Memory B cell (primary cell): ENCODE data around the gene VAPB.
"Not testable (repeated sequence)": the region's sequence is repeated elsewhere in the genome, so short reads cannot be mapped to it uniquely, and the experiment has no call there.

Source experiments
- ATAC-seq: fragments of 150-1000 bp; cut with Tn5 transposase; 2 replicates; pipeline ENCODE4 v1.10.0; 2021; ENCODE audit warnings: low read depth, mild to moderate bottlenecking, moderate library complexity
- DNase-seq, 2 donors: peaks; one replicate each; pipeline ENCODE4 v3.0.0; 2022; ENCODE audit warnings: low spot score in 2 of 2
- H3K27ac Mint-ChIP-seq: one replicate; pipeline ENCODE4 v1.8.0; 2022; ENCODE audit warnings: mild to moderate bottlenecking, moderate library complexity, mixed read lengths
- H3K27me3 Mint-ChIP-seq: one replicate; pipeline ENCODE4 v1.8.0; 2022; ENCODE audit warnings: mixed read lengths
- H3K36me3 Mint-ChIP-seq: one replicate; pipeline ENCODE4 v1.8.0; 2022; ENCODE audit warnings: mild to moderate bottlenecking, mixed read lengths
- H3K4me1 Mint-ChIP-seq: one replicate; pipeline ENCODE4 v1.8.0; 2022; ENCODE audit warnings: mixed read lengths
- H3K4me3 Mint-ChIP-seq: one replicate; pipeline ENCODE4 v1.8.0; 2022; ENCODE audit warnings: mild to moderate bottlenecking, moderate library complexity, mixed read lengths
- H3K9me3 Mint-ChIP-seq: one replicate; pipeline ENCODE4 v1.8.0; 2022; ENCODE audit warnings: mixed read lengths

The VAPB gene

DNA sequence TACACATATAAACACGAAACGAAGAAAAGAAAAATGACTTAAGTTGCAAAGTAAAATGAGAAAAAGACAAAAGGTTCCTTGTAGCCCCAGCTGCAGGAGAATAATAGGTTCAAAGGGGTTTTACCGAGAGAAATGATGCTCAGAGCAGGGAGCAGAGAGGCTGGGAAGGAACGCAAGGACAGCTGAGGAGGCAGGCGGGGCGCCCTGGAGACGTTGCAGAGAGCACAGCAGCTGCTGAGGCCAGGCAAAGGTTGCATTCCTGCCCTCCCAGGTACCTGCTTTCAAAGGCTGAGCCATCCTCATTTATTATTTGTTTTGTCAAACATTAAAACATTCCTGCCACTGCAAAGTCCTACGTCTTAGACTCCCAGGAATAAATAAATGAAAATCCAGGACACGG lies 16.2 kb upstream of the VAPB start:
- no peaks in the 10 kb centered on the region for H3K9me3 Mint-ChIP-seq
- H3K36me3 Mint-ChIP-seq = no peaks in the 10 kb centered on the region
- H3K4me1 Mint-ChIP-seq = peaks cover 7% of the 10 kb centered on the region
- H3K27ac Mint-ChIP-seq = no peak overlapping the region
- DNase-seq (no peak), ATAC-seq (no peak)
- H3K27me3 Mint-ChIP-seq = peaks cover 12% of the 10 kb centered on the region
- H3K4me3 Mint-ChIP-seq = no peak overlapping the region

DNA sequence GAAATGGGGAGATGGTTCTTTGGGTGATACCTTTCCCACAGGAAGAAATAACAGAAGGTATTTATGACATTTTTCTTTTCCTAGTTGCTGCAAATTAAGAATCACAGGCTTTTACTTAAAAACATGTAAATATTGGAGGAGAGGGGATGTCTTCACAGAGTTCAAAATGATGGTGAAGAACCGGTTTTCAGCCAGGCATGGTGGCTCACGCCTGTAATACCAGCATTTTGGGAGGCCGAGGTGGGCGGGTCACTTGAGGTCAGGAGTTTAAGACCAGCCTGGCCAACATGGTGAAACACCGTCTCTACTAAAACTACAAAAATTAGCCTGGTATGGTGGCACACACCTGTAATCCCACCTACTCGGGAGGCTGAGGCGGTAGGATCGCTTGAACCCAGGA lies 15.7 kb upstream of the VAPB start:
- H3K9me3 Mint-ChIP-seq, H3K36me3 Mint-ChIP-seq, H3K27ac Mint-ChIP-seq, H3K4me3 Mint-ChIP-seq, DNase-seq, ATAC-seq, H3K4me1 Mint-ChIP-seq: not testable (repeated sequence)
- H3K27me3 Mint-ChIP-seq = peaks cover 12% of the 10 kb centered on the region

DNA sequence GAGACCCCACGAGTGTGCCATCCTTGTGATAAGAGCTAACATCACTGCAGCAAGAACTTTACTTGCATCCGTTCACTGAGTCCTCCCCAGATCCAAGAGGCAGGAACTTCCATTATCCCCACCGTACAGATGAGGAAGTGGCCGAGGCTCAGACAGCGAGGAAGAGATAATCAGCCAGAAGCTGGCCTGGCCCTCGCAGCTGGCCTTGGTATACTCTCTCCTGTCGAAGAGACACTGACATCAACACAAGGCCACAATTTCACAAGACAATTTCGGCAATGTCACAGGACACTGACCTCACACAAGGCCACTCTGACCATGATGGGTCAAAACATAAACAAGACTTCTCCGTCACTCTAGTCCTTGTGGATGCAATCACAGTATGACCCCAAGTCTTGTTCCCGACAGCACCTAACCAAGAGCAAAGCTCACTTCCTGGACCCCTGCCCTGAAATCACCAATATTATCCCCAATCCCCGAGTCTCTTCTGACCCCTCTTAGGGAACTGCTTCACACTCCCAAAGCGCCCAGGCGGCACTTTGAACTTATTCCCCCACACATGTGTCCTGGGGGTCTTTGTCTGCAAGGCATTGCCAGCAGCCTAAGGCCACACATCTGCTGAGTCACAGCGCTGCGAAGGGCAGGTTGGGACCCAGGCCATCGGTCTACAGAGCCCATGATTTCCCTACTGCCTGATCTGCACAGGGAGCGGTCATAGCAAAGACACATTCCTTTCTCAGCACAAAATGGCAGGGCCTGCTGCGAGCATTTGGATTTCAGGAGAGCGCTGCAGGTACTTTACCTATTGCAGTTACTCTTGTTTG lies 14.8 kb upstream of the VAPB start:
- Mint-ChIP-seq H3K9me3 (no peaks in the 10 kb centered on the region), H3K4me3 (no peak overlapping the region), H3K36me3 (no peaks in the 10 kb centered on the region), H3K4me1 (peaks cover 7% of the 10 kb centered on the region), H3K27me3 (peaks cover 16% of the 10 kb centered on the region), H3K27ac (no peak overlapping the region)
- no peak for DNase-seq
- no peak for ATAC-seq

DNA sequence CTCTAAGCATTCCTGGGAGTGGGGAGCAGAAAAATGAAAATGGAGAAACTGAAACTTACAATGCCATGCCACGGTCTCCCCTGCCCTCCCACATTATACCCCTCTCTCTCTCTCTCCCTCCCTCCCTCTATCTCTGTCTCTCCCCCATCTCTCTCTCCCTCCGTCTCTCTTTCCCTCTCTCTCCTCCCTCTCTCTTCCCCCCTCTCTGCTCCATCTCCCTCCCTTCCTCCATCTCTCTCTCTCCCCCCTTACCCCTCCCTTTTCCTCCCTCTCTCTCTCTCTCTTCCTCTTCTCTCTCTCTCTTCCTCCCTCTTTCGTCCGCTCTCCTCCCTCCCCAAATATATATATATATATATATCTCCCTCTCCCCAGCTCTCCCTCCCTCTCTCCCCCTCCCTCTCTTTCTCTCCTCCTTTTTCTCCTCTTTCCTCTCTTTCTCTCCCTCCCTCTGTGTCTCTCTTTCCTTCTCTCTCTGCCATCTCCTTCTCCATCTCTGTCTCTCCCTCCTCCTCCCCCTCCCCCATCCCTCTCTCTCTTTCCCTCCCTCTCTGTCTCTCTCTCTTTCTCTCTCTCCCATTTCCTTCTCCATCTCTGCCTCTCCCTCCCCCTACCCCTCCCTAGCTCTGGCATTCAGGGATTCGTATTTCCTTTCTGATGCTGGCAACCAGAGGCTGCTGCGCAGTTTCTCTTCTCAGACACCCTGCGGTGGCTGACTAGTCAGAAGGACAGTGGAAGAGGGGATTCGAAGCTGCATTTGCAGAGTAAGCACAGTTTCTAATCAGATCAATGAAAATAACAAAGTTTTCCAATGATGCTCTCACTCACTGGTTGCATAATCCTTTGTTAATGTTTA lies 13.9 kb upstream of the VAPB start:
- Mint-ChIP-seq H3K4me3 (no peak overlapping the region), H3K27me3 (peaks cover 17% of the 10 kb centered on the region), H3K36me3 (no peaks in the 10 kb centered on the region), H3K4me1 (peaks cover 7% of the 10 kb centered on the region), H3K9me3 (no peaks in the 10 kb centered on the region), H3K27ac (no peak overlapping the region)
- no peak for ATAC-seq
- DNase-seq = no peak

DNA sequence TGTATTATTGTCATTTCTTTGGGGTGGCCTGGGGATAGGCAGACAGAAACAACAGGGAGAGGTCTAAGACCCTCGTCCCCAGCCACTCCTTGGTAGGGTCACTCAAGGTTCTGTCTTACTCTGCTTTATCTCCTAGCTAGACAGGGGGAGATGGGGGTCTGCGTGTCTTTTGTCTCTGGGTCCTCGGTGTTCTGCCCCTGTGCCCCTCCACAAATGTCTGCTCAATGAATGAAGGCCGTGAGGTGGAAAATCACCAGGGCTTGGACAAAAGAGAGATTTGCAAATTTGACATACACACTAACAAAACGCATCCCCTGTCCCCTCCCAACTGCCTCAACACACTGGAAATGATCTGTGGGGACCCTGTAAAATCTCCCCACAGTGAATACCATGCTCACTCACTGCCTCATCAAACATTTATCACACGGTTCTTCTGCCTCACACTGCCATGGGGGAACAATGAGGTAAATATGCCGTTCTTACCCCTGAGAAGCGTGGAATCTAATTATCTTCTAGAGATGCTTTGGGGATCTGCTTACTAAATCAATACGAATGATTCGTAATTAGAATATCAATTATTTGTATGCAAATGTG lies 13.2 kb upstream of the VAPB start:
- peaks cover 7% of the 10 kb centered on the region for H3K4me1 Mint-ChIP-seq

DNA sequence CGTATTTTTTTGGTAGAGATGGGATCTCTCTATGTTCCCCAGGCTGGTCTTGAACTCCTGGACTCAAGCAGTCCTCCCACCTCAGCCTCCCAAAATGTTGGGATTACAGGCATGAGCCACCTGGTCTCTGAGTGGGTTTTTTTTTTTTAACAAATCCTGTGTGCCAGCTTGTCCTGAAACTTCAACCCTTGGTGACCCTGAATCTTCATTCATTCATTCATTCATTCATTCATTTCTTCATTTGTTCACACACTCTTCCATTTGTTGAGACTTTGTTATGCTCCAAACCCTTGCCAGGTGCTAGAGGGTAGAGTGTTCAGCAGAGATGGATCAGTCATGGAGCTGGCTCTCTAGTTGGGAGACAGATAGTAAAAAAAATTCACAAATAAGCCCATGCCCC lies 12.0 kb upstream of the VAPB start:
- ATAC-seq (no peak), DNase-seq (no peak)
- H3K27me3 Mint-ChIP-seq = peaks cover 27% of the 10 kb centered on the region
- peaks cover 9% of the 10 kb centered on the region for H3K36me3 Mint-ChIP-seq
- no peak overlapping the region for H3K4me3 Mint-ChIP-seq
- H3K27ac Mint-ChIP-seq = no peak overlapping the region
- peaks cover 8% of the 10 kb centered on the region for H3K9me3 Mint-ChIP-seq
- peaks cover 7% of the 10 kb centered on the region for H3K4me1 Mint-ChIP-seq

More for the DNA sequence above, 13.2 kb upstream of the VAPB start:
- Mint-ChIP-seq H3K9me3 (peaks cover 2% of the 10 kb centered on the region), H3K36me3 (peaks cover 2% of the 10 kb centered on the region), H3K4me3 (no peak overlapping the region), H3K27ac (no peak overlapping the region), H3K27me3 (peaks cover 20% of the 10 kb centered on the region)
- no peak for DNase-seq
- no peak for ATAC-seq

DNA sequence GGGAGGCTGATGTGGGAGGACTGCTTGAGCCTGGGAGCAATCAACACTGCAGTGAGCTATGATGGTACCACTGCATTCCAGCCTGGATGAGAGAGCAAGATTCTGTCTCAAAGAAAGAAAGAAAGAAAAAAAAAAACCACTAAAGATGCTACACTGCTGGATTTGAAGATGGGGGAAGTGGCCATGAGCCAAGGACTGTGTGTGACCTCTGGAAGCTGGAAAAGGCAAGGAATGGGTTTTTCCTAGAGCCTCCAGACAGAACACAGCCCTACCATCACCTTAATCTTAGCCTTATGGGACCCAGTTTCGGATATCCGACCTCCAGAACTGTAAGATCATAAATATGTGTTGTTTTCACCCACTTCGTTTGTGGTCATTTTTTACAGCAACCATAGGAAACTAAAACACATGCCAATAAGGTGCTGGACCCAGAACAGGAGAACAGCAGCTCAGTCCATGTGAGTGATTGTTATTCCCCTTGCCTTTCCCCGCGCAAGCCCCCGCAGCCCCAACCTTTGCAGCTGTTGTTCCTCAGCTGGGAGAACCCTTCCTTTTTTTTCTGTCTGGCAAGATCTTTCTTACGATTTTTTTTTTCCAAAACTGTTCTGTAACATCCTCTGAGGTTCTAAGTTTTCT lies 11.1 kb upstream of the VAPB start:
- Mint-ChIP-seq H3K4me1 (peaks cover 7% of the 10 kb centered on the region), H3K36me3 (peaks cover 9% of the 10 kb centered on the region), H3K27me3 (peaks cover 27% of the 10 kb centered on the region), H3K9me3 (peaks cover 8% of the 10 kb centered on the region), H3K27ac (no peak overlapping the region), H3K4me3 (no peak overlapping the region)
- no peak for DNase-seq
- ATAC-seq = no peak

DNA sequence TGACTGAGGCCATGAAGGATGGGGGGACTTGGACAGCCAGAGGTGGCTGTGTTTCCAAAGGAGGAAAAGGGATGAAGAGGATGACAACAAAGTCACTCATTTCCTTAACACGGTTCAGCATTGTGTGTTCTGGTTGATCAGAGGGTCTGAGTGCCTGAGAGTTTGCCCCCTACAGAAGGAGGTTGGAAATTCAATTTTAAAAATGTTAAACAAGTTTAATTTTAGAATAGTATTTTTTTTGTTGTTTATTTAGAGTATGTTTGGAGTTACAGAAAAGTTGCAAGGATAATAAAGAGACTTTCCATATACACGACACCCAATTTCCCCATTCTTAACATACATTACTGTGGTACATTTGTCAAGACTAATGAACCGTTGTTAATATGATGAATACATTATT lies 10.3 kb upstream of the VAPB start:
- DNase-seq = no peak
- Mint-ChIP-seq H3K27ac (no peak overlapping the region), H3K9me3 (peaks cover 8% of the 10 kb centered on the region), H3K27me3 (peaks cover 29% of the 10 kb centered on the region), H3K4me3 (no peak overlapping the region), H3K4me1 (peaks cover 7% of the 10 kb centered on the region), H3K36me3 (peaks cover 9% of the 10 kb centered on the region)
- no peak for ATAC-seq

DNA sequence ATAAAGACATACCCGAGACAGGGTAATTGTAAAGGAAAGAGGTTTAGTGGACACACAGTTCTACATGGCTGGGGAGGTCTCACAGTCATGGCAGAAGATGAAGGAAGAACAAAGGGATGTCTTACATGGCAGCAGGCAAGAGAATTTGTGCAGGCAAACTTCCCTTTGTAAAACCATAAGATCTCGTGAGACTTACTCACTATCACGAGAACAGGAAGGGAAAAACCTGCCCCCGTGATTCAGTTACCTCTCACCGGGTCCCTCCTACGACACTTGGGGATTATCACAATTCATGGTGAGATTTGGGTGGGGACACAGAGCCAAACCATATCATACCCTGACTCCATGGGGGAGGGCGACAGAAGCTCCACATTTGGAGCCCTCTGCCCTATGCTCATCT lies 7.4 kb upstream of the VAPB start:
- Mint-ChIP-seq H3K9me3 (peaks cover 8% of the 10 kb centered on the region), H3K27ac (no peak overlapping the region), H3K4me3 (no peak overlapping the region), H3K27me3 (peaks cover 24% of the 10 kb centered on the region), H3K36me3 (peaks cover 9% of the 10 kb centered on the region), H3K4me1 (no peaks in the 10 kb centered on the region)
- no peak for ATAC-seq
- no peak for DNase-seq

DNA sequence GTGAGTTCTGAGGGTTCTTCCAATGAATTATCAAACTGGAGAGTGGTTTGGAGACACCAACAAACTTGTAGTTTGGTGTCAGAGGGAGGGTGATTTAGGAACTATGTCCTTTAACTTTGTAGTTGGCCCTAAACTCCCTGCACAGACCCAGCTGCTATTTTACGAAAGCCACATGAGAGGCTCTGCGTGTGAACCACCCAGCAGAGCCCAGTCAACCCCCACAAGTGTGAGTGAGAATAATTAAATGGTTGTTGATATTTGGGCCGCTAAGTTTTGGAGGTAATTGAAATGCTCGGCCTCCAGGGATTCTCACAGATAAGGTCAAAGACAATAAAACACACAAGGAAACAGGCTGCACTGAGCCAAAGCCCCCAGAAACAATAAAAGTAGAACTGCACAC lies 6.9 kb upstream of the VAPB start:
- no peak overlapping the region for H3K27ac Mint-ChIP-seq
- DNase-seq (no peak), ATAC-seq (no peak)
- no peaks in the 10 kb centered on the region for H3K4me1 Mint-ChIP-seq
- H3K4me3 Mint-ChIP-seq = no peak overlapping the region
- peaks cover 9% of the 10 kb centered on the region for H3K36me3 Mint-ChIP-seq
- peaks cover 8% of the 10 kb centered on the region for H3K9me3 Mint-ChIP-seq
- peaks cover 23% of the 10 kb centered on the region for H3K27me3 Mint-ChIP-seq

DNA sequence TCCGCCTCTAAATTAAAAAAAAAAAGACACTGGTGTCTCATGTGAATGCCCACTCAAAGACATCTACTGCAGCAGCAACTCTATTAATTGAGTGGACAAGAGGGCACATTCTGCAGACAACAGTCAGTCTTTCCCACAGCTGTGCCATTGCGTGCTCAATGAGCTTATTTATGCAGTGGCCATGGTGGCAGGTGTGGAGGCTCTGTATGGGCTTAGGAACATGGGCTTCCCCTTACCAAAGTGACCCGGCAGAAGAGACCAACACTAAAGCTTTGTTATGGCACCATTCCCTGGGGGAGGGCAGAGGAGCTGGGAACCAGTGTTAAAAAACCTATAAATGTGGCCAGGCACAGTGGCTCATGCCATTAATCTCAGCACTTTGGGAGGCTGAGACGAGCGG lies 4.2 kb upstream of the VAPB start:
- H3K36me3 Mint-ChIP-seq = peaks cover 9% of the 10 kb centered on the region
- peaks cover 15% of the 10 kb centered on the region for H3K27me3 Mint-ChIP-seq
- H3K4me1 Mint-ChIP-seq = peaks cover 2% of the 10 kb centered on the region
- ATAC-seq = no peak
- H3K9me3 Mint-ChIP-seq = peaks cover 8% of the 10 kb centered on the region
- H3K27ac Mint-ChIP-seq = no peak overlapping the region
- DNase-seq = no peak
- no peak overlapping the region for H3K4me3 Mint-ChIP-seq

DNA sequence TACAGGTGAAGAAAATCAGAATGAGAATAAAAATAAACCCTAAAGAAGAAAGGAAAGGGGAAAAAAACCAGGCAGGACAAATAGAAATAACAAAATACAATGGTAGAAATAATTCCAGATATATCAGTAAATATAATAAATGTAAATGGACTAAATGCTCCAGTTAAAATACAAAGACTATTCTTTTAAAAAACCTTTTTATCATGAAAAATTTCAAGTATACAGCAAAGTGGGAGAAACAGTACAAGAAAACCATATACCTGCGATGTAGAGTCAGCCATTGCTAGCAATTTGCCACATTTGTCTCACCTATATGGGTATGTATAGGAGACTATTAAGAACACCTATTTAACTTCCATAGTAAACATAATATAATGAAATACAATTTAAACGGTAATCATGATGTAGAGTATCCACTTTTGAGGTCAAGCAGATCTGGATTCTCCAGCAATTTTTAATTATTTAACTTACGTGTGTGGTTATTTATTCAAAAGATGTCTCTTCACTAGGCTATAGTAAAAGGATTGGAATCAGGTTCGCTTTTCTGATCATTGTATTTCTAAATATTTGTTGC lies 914 bp upstream of the VAPB start:
- no peak for DNase-seq
- ATAC-seq = no peak
- peaks cover 4% of the 10 kb centered on the region for H3K27me3 Mint-ChIP-seq
- H3K9me3 Mint-ChIP-seq = no peaks in the 10 kb centered on the region
- peaks cover 10% of the 10 kb centered on the region for H3K36me3 Mint-ChIP-seq
- peaks cover 25% of the 10 kb centered on the region for H3K4me1 Mint-ChIP-seq
- H3K4me3 Mint-ChIP-seq = no peak overlapping the region
- no peak overlapping the region for H3K27ac Mint-ChIP-seq

DNA sequence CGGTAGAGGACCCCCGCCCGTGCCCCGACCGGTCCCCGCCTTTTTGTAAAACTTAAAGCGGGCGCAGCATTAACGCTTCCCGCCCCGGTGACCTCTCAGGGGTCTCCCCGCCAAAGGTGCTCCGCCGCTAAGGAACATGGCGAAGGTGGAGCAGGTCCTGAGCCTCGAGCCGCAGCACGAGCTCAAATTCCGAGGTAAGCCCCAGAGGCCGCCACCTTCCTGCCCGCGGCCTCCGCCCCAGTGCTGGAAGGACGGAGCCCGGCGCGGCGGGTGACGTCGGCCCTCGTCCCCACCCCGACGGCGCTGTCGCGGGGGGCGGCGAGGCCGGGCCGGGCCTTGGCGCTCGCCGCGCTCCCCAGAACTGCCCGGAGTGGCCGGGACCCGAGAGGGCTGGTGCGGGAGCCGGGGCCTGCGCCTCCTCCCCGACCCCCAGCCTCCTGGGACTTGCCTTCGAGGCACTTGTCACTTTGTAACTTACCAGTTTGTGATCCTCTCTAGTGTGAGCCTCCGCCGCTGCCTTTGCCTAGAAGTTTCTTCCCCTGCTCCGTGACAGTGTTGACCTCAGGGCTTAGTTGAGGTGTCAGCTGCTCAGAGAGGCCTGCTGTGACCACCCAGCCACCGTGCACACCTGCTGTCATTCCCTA lies 417 bp downstream of the VAPB start:
- no peaks in the 10 kb centered on the region for H3K9me3 Mint-ChIP-seq
- H3K4me3 Mint-ChIP-seq = peak overlapping the region; percentile 94
- peak overlapping the region; percentile 92 for H3K27ac Mint-ChIP-seq
- peak; percentile 34 for ATAC-seq
- peaks cover 2% of the 10 kb centered on the region for H3K27me3 Mint-ChIP-seq
- peaks cover 33% of the 10 kb centered on the region for H3K4me1 Mint-ChIP-seq
- no peak for DNase-seq
- peaks cover 15% of the 10 kb centered on the region for H3K36me3 Mint-ChIP-seq
